ENCODE measurements around the gene GRM4.

DNA sequence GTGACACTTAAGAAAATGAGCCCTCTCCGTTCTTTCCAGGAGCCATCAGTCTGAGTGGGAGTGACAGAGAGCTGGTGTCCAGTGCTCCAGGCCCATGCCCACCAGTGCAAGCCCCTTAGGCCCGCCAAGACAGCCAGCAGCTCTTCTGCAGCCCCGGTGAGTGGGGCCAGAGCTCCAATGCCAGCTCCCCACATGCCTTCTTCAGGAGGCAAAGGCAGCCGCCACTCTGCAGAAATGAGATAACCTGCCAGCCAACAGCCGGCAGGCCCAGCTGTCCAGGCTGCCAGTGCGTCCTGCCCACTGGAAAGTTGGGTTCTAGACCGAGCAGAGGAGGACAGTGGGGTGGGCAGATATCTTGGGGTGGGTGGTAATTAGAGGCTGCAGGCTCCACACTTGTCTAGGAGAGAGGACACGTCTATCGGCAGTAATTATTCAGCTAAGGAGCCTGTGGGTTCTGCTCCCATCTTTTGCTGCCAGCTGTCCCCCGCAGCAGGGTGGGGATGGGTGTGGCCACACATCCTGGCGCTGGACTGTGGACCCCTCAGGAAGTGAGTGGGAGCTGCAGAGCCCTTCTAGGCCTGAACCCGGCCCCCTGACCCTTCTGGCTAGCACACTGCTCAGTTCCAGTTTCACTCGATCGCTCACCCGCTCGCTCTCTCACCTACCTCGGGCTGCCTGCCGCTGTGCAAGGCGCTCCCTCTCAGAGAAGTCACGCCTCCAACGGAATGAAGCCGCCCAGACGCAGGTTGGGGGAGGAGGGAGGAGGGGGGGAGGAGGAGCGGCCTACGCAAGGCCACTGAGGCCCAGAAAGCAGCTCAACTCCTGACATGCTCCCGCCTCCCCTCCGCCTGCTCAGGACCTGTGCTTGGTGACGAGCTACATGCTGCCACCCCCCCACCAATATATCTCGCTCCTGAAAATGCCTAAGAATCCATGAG is 3.6 kb downstream of the GRM4 start:
- TF ChIP-seq ZNF274 (IDR thresholded peaks at IDR 0.05; ENCODE audit: low read depth, low read length) (no peak), YY1 (IDR thresholded peaks at IDR 0.05; ENCODE audit: insufficient read depth, insufficient read length) (no peak)
